HG02884 (cell line): ENCODE measurements around the gene USB1.
"Not testable (repeated sequence)": the region's sequence is repeated elsewhere in the genome, so short reads cannot be mapped to it uniquely, and the experiment has no call there.

ENCODE experiments used
- ATAC-seq: cut with Tn5 transposase; IDR thresholded peaks from one replicate; pipeline ENCODE4 v1.9.1; 2021; ENCODE audit warnings: mild to moderate bottlenecking, moderate library complexity; ENCODE audit not compliant: unreplicated experiment

USB1 gene

DNA sequence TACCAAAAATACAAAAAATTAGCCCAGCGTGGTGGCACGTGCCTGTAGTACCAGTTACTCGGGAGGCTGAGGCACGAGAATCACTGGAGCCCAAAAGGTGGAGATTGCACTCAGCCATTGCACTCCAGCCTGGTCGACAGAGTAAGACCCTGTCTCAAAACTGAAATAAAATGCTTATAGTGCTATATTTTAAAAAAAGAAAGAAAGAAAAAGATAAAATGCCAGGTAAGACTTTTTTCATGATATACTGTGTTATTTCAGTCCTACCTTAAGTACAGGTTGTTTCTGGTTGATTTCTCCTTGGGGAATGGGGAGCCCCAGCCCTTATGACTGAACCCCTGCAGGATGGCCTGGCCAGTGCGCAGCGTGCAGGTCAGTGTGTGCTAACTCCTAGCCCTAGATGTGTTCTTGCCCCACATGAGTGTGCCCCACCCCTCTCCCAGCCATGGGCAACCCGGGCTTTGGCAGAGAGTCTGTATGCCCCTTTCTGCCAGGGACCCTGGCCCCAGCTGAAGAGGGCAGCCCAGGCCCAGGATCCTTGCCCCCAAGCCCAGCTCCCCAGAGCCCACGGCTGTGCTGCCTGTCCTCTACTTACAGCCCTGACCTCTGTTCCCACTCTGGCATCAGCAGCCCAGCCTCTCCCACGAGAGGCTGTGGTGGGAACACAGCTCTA, 31.6 kb upstream of the USB1 start:
- no peak for ATAC-seq

GRCh38 chr16:57970319-57970718, 30.9 kb upstream of the USB1 start:
- ATAC-seq, result no peak

DNA sequence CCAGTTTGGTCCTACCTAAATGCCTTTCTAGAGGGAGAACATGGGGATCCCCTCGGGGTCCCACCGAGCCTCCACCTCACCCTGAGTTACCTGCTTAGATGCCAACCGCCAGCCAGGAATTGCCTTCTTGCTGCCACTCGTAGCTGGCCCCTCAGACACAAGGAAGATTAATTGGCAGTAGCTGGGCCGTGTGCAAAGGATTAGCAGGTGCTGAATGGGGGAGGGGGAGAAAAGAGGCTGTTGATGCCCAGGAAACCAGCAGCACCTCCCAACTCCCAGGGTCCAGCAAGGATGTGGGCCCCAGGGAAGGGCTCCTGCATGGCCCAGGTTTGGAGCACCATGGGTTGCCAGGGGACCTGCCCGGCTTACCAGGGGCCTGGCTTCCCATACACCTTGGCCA, 30.2 kb upstream of the USB1 start, which contains the start of gene CNGB1:
TSS of gene CNGB1 (minus strand) at position 159 of the 400 bp plus-strand sequence. CDS start 3,842 bp downstream, outside the sequence.
- ATAC-seq, result no peak

- ATAC-seq, result no peak
Observed at GRCh38 chr16:57971848-57972247, 29.4 kb upstream of the USB1 start.

- no peak for ATAC-seq
Observed at GRCh38 chr16:57972306-57972705, 28.9 kb upstream of the USB1 start.

GRCh38 chr16:57976331-57976796, 24.8 kb upstream of the USB1 start:
- no peak for ATAC-seq

DNA sequence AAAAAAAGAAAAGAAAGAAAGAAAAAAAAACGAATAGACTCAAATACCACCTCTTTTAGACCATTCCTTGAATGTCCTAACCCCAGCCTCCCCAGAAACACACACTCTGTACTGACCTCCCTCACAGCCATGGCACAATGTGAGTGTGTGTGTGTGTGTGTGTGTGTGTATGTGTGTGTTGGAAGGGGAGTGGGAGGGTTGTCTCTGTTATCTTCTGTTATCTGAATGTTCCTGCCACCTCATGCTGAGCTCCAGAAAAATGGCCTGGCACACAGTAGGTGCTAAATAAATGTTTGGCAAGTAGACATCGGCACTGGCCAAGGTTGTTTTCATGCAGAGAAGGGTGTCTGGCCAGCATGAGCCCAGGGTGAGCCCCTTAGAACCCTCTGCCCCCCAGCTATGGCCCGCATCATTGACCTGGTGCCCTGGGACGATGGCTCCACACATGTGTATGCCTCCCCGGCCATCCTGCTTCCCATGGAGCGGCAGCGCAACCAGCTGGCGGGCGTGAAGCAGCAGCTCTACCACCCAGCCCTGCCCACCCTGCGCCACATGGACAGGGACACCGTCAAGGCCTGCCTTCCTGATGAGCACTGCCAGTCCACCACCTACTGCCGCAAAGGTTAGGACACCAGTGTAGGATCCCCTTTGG, 23.7 kb upstream of the USB1 start:
- ATAC-seq, result no peak

- ATAC-seq, result not testable (repeated sequence)
Observed at GRCh38 chr16:57978070-57978465, 23.1 kb upstream of the USB1 start.

DNA sequence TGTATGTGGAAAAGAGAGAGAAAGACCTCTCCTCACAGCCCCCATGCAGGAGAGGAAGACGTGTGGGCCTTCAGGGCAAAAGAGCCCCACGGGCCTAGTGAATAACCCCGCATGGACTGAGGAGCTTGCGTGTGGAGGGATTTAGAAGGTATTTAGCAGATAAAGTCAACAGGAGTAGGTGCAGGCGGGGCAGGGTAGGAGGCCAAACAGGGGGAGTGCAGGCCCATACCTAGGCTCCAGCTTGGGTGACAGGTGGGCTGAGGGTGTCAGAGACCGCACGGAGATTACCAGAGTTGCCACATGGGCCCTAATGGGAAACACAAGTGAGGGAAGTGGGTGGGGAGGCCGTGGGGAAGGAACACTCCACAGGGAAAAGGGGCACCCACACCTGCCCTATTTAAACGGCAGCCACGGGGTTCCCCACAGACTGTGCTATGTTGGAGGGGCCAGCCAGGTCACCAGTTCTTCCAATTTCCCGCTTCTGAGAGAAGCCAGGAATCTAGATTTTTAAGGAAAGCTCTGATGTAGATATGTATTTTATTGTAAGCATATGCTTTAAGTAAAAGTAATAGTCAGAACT, 22.1 kb upstream of the USB1 start:
- no peak for ATAC-seq

DNA sequence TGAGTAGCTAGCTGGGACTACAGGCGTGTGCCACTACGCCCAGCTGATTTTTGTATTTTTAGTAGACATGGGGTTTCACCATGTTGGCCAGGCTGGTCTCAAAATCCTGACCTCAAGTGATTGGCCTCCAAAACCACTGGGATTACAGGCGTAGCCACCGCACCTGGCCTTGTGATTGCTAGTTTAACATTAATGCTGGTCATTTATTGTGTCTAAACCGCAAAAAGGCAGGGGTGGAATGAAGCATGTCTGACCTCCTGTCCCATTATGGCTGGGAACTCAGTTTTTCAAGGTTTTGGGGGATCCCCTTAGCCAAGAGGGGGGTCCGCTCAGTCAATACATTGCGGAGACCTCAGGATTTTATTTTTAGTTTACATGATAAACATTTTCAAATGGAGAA, 19.6 kb upstream of the USB1 start:
- ATAC-seq, result no peak

DNA sequence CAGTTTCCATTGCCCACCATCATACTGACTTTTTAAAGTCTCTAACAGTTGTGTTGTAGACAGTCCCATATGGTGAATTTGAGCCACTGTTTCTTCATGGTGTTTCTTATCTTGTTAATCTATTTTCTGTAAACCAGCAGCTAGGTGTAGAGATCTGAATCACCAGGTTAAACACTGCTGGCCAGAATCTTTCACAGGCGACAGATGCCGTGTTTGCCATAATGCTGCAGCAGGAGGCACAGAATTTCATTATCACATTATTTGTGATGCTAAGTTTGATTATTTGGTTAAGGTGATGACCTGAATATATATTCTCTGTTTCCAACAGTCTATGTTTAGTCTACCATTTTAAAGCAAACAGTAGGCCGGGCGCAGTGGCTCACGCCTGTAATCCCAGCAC, 18.8 kb upstream of the USB1 start:
- ATAC-seq, result no peak

GRCh38 chr16:57984443-57985203, 16.6 kb upstream of the USB1 start:
- peak; percentile 79 for ATAC-seq

- ATAC-seq, result no peak
Observed at GRCh38 chr16:57985204-57986181, 15.7 kb upstream of the USB1 start.

DNA sequence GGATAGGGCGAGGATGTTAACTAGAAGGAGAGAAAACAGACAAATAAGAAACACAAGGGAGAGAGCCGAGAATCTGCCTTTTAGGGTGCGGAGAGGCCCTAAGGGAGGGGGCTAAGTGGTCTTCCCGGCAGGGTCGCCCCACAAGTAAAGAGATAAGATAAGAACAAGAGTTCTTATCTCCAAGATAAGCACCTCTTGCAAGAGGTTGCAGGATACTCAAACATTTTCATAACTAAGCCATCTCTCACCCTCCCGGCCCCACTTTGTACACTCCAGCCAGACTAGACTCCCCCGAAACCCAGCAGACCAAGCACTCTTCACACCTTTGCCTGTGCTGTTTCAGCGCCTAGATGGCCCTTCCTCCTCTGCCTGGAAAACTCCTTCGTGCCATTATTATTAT, 15.0 kb upstream of the USB1 start:
- ATAC-seq, result no peak

DNA sequence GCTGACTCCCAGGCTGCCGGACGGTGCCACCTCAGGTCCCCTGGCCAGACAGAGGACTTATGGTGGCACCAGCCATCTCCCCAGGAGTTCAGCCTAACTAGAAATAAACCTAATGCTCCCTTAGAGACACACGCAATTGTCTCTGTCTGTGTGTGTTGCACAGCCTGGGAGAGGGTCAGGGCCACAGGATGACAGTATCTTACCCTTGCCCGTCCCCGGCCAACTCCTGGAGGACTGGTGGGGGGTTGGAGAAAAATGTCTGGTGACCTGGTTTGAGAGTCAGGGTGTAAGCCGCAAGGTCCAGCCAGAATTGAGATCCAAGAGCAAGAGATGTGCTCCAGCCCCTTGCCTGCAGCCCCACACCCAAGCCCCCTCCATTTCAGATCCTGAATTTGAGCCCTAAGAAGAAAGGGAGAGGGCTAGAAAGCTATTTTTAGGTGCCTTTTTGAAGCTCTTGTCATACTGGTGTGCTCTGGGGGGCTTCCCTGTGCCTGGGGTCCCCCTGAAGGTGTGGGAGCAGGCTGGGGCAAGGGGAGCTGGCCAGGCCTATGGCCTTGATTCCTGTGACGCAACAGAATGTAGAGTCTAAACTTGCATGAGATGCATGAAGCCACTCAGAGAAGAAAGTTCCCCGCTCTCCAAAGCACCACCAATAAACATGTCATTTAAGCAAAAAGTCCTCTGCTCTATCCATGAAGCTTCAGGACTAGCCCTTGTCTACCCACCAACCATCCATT, 13.6 kb upstream of the USB1 start:
- ATAC-seq, result no peak

DNA sequence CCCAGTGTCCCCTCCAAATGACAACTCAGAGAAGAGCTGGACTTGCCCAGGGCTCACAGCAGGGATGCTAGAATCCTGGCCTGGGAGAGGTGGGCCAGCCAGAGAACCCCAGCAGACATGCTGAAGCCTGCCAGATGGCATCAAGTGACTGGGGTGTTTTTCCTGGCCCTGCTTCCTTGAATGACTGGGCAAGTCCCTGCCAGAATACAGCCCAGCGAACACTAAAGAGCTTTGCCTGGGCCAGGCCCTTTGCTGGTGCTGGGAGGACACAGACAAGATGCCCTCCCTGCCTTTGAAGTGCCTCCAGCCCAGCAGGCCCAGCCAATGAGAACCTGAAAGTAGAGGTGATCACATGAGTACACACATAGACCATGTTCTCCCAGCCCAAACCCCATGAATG, 12.3 kb upstream of the USB1 start:
- no peak for ATAC-seq

DNA sequence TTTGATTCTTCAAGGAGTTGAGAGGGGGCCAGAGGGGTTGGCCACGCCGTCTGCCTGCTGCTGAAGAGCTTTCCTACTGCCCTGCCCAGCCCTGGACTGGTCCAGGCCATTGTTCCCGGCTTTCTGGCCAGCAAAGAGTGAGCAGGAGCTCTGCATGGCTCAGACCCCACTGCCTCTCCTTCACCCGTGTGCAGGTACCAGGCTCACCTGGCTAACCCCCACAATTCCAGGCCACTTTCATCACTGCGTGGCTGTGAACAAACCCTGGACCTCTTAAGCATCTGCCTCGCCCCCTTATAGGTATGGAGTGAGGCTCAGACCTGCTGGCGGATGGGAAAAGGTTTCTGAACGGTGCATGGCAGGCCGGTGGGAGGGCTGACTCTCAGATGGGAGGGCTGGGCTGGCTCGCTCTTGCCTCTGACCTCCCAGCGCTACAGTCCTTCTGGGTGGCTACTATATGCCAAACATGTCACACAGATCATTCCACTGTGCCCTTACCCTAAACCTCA, 9.6 kb upstream of the USB1 start:
- ATAC-seq, result no peak

DNA sequence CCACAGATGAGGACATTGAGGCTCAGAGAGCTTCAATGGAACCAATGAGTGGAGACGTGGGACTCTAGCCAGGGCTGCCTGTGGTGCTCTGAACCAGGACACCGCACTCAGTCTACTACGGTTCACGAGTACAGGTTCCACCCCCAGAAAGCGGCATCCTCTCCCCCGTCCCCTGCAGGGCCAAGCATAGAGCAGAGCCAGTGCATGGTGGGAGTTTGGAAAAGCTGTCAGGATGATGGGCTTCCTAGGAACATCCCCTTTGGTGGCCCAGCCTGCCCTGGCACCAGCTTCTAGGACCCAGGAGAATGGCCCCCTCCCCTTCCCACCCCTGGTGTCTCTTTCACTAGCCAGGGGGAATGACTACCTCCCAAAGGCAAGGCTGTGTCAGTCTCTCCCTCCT, 9.1 kb upstream of the USB1 start:
- no peak for ATAC-seq

GRCh38 chr16:57993438-57993837, 7.8 kb upstream of the USB1 start:
- ATAC-seq, result no peak
